Uterus (tissue), 2 donors: ENCODE data around the gene CHGA.

Source experiments
- CTCF ChIP-seq, 4 experiments: fragments of 200-600 bp in 2 of 4; fragments of 450-650 bp in 2 of 4; sonication (generic) in 2 of 4; IDR thresholded peaks; one replicate each; pipeline ENCODE4 v1.5.1; 2016 to 2019; ENCODE audit warnings: antibody characterized with exemption in 4 of 4, mild to moderate bottlenecking in 2 of 4, moderate library complexity in 1 of 4
- POLR2A ChIP-seq, 2 donors: fragments of 450-650 bp; IDR thresholded peaks; one replicate each; pipeline ENCODE4 v1.6.1; 2016; ENCODE audit warnings: antibody characterized with exemption in 2 of 2, mild to moderate bottlenecking in 1 of 2, moderate library complexity in 1 of 2

GRCh38 chr14:92906823-92907222, 16.1 kb upstream of the CHGA start:
- TF ChIP-seq CTCF (IDR thresholded peaks at IDR 0.05) (no peak), POLR2A (IDR thresholded peaks at IDR 0.05) (no peak)
